B cell (primary cell): ENCODE results near the gene NR4A1. TPM values are rescaled to one million over a fixed set of nuclear protein-coding genes. Genes with fewer than 3 reads are reported as not detected.

ENCODE experiments used
- ATAC-seq: fragments of 200-7000 bp; cut with Tn5 transposase; one replicate; pipeline ENCODE4 v1.10.0; 2021; ENCODE audit warnings: low read depth, mild to moderate bottlenecking, moderate number of reproducible peaks, moderate library complexity
- CTCF ChIA-PET: fragments of 350-600 bp; sonication (Branson Sonifier 250); formaldehyde crosslinking; loops from one replicate; lab custom pipeline; 2021; ENCODE audit warnings: antibody characterized with exemption, inconsistent platforms; lab: Charles Lee
- POLR2A ChIA-PET: fragments of 350-600 bp; sonication (Branson Sonifier 250); formaldehyde crosslinking; loops from one replicate; lab custom pipeline; 2021; ENCODE audit warnings: antibody characterized with exemption; lab: Charles Lee
- DNase-seq: peaks from one replicate; pipeline ENCODE4 v3.0.0; 2013
- H2AFZ ChIP-seq: 2 replicates; pipeline ENCODE4 v1.6.1; 2012; ENCODE audit warnings: mild to moderate bottlenecking, low read depth, low read length; ENCODE audit not compliant: insufficient read depth, poor library complexity, severe bottlenecking
- H3K27ac ChIP-seq, 2 donors: 1 replicate in 1 of 2; 2 replicates in 1 of 2; pipeline ENCODE4 v1.5.1; 2012 to 2013; ENCODE audit warnings: low read length in 2 of 2, mild to moderate bottlenecking in 2 of 2, moderate library complexity in 1 of 2
- H3K27me3 ChIP-seq, 4 experiments: fragments of 200-600 bp in 1 of 4; sonication (generic) in 1 of 4; replicated peaks in 1 of 4; 1 replicate in 2 of 4; 2 replicates in 2 of 4; pipeline versions ENCODE4 v1.6.1 to v1.7.0; 2013 to 2016; ENCODE audit warnings: low read length in 3 of 4, mild to moderate bottlenecking in 2 of 4, mixed read lengths in 1 of 4, moderate library complexity in 1 of 4; ENCODE audit not compliant: insufficient read depth in 4 of 4, control insufficient read depth in 3 of 4; ENCODE audit errors: control extremely low read depth in 1 of 4
- H3K36me3 ChIP-seq, 2 experiments: replicated peaks in 1 of 2; 1 replicate in 1 of 2; 2 replicates in 1 of 2; pipeline versions ENCODE4 v1.6.1 to v1.7.1; 2013; ENCODE audit warnings: low read length in 1 of 2; ENCODE audit not compliant: insufficient read depth in 2 of 2, control insufficient read depth in 1 of 2; ENCODE audit errors: control extremely low read depth in 1 of 2, extremely low read depth in 1 of 2
- H3K4me1 ChIP-seq, 2 donors: fragments of 200-600 bp in 1 of 2; sonication (generic) in 1 of 2; 1 replicate in 1 of 2; 2 replicates in 1 of 2; pipeline versions ENCODE4 v1.5.1 to v1.6.1; 2013 to 2017; ENCODE audit warnings: low read length in 2 of 2; ENCODE audit not compliant: control insufficient read depth in 2 of 2, insufficient read depth in 2 of 2
- H3K4me2 ChIP-seq: replicated peaks from 2 replicates; pipeline ENCODE3; 2012; ENCODE audit warnings: mild to moderate bottlenecking, low read depth, low read length; ENCODE audit not compliant: poor library complexity, severe bottlenecking
- H3K4me3 ChIP-seq, 5 experiments: fragments of 200-600 bp in 1 of 5; sonication (generic) in 1 of 5; 1 replicate in 3 of 5; 2 replicates in 2 of 5; pipeline versions ENCODE4 v1.5.1 to v1.7.0; 2011 to 2016; ENCODE audit warnings: low read length in 4 of 5, mild to moderate bottlenecking in 4 of 5, low read depth in 2 of 5, control low read depth in 1 of 5, moderate library complexity in 1 of 5; ENCODE audit not compliant: insufficient read depth in 1 of 5; ENCODE audit errors: control extremely low read depth in 1 of 5, extremely low read depth in 1 of 5
- H3K79me2 ChIP-seq: fragments of 200-600 bp; sonication (generic); one replicate; pipeline ENCODE4 v1.6.0; 2016; ENCODE audit warnings: low read length; ENCODE audit not compliant: control insufficient read depth, insufficient read depth
- H3K9ac ChIP-seq: fragments of 200-600 bp; sonication (generic); 2 replicates; pipeline ENCODE4 v1.6.1; 2017; ENCODE audit warnings: mild to moderate bottlenecking, low read length, moderate library complexity
- H3K9me3 ChIP-seq, 3 donors: one replicate each; pipeline versions ENCODE4 v1.6.1 to v1.7.1; 2013; ENCODE audit warnings: low read length in 2 of 3; ENCODE audit not compliant: control insufficient read depth in 2 of 3, insufficient read depth in 1 of 3; ENCODE audit errors: control extremely low read depth in 1 of 3
- H4K20me1 ChIP-seq: 2 replicates; pipeline ENCODE4 v1.6.0; 2012; ENCODE audit warnings: mild to moderate bottlenecking, low read length; ENCODE audit not compliant: insufficient read depth, control insufficient read depth, poor library complexity, severe bottlenecking
- H3K27ac Mint-ChIP-seq: one replicate; pipeline ENCODE4 v1.8.0; 2021; ENCODE audit warnings: mixed read lengths
- H3K27me3 Mint-ChIP-seq: one replicate; pipeline ENCODE4 v1.8.0; 2021; ENCODE audit warnings: mixed read lengths
- H3K4me1 Mint-ChIP-seq: one replicate; pipeline ENCODE4 v1.8.0; 2021; ENCODE audit warnings: mixed read lengths
- H3K4me3 Mint-ChIP-seq: one replicate; pipeline ENCODE4 v1.8.0; 2021; ENCODE audit warnings: mixed read lengths
- H3K9me3 Mint-ChIP-seq: one replicate; pipeline ENCODE4 v1.8.0; 2022; ENCODE audit warnings: mixed read lengths; ENCODE audit not compliant: insufficient read depth
- EZH2 ChIP-seq: IDR thresholded peaks from 2 replicates; pipeline ENCODE4 v1.6.1; 2012; ENCODE audit warnings: borderline replicate concordance, low read depth, mild to moderate bottlenecking, moderate library complexity, low read length; ENCODE audit not compliant: insufficient read depth, poor library complexity, severe bottlenecking
- whole genome bisulfite sequencing: methylation state at CpG from one replicate; pipeline ENCODE4 v1.1.5; 2013; ENCODE audit warnings: missing lambda C conversion rate; ENCODE audit not compliant: insufficient coverage; 5-methylcytosine and 5-hydroxymethylcytosine counted together
- intact Hi-C: fragments of 100-400 bp; cut with micrococcal nuclease; formaldehyde crosslinking; loops from one replicate; pipeline ENCODE4 v1.10.0; 2022
- polyA plus RNA-seq: library from polyadenylated mRNA; depleted of rRNA; stranded (reverse); fragments of >200 nt; gene quantifications from 2 replicates; pipeline ENCODE4 v1.2.3, GENCODE V29; 2012
- total RNA-seq, 2 donors: library from RNA; stranded (reverse); fragments of 120-200 nt in 1 of 2; gene quantifications; 1 replicate in 1 of 2; 2 replicates in 1 of 2; pipeline versions ENCODE4 v1.2.3 to v1.2.4, GENCODE V29; 2013 to 2022
- TF ChIP-seq, protein P1 (sequence below): fragments of 200-600 bp; IDR thresholded peaks from one replicate; pipeline ENCODE4 v1.8.0; 2022; ENCODE audit warnings: antibody characterized with exemption, mild to moderate bottlenecking

The NR4A1 gene
- total and polyA plus RNA-seq, 2 donors (not counting 1 experiment from before 2014, with no cell fraction given): 43.2 to 470 TPM

DNA sequence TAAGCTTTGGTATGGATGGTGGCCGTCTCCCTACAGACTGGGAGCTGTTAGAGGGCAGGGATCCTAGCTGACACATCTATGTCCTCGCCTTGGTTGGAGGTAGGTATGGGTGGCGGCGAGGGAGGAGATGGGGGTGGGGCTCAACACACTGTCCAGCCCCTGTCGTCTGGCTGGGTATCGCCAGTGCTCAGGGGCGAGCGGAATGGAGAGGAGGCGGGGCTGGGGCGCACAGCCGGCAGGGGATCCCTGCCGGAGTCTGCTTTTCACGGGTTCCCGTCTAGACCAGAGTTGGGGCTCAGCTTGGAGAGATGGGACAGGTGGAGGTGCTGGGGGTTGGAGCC lies 28.4 kb upstream of the NR4A1 start:
- H3K36me3 ChIP-seq: no peaks in the 10 kb centered on the region
- Mint-ChIP-seq H3K4me3 (peak overlapping the region; percentile 88), H3K9me3 (no peaks in the 10 kb centered on the region), H3K27ac (peak overlapping the region; percentile 56), H3K27me3 (no peaks in the 10 kb centered on the region), H3K4me1 (peaks cover 52% of the 10 kb centered on the region)
- H4K20me1 ChIP-seq: no peaks in the 10 kb centered on the region
- H3K79me2 ChIP-seq: no peaks in the 10 kb centered on the region
- intact Hi-C loops: loop anchor here (1.0 kb wide), 1 partner anchor 17 kb away; the partner anchor contains the start of gene TAMALIN
- no peaks in the 10 kb centered on the region for H3K27me3 ChIP-seq
- peak overlapping the region; percentile 71 for H2AFZ ChIP-seq
- ChIA-PET CTCF (interaction anchor here (1.2 to 32.6 kb wide), 11 partner anchors 9 to 101 kb away, joined by 3 to 1315 read pairs (median 19); partner anchors contain the start of genes ATG101, NR4A1, SMIM41 and TAMALIN), POLR2A (interaction anchor here (0.7 to 4.8 kb wide), 8 partner anchors 10 to 47 kb away, joined by 3 to 28 read pairs (median 6); partner anchors contain the start of genes ATG101 and TAMALIN)
- TF ChIP-seq EZH2: no peak
- H3K4me1 ChIP-seq: peaks cover 35 to 56% of the 10 kb centered on the region in 2 donors
- WGBS: 6% methylated on average over 13 of the region's 14 CpGs
- H3K4me3 ChIP-seq: peak overlapping the region in 4 of 5 experiments; percentile 53 to 77 (median 60)
- ATAC-seq (peak; percentile 4), DNase-seq (no peak)
- H3K9me3 ChIP-seq: no peaks in the 10 kb centered on the region
- H3K27ac ChIP-seq: peak overlapping the region in 1 of 2 donors; percentile 31
- H3K4me2 ChIP-seq: peak overlapping the region; percentile 100
- peak overlapping the region; percentile 74 for H3K9ac ChIP-seq

DNA sequence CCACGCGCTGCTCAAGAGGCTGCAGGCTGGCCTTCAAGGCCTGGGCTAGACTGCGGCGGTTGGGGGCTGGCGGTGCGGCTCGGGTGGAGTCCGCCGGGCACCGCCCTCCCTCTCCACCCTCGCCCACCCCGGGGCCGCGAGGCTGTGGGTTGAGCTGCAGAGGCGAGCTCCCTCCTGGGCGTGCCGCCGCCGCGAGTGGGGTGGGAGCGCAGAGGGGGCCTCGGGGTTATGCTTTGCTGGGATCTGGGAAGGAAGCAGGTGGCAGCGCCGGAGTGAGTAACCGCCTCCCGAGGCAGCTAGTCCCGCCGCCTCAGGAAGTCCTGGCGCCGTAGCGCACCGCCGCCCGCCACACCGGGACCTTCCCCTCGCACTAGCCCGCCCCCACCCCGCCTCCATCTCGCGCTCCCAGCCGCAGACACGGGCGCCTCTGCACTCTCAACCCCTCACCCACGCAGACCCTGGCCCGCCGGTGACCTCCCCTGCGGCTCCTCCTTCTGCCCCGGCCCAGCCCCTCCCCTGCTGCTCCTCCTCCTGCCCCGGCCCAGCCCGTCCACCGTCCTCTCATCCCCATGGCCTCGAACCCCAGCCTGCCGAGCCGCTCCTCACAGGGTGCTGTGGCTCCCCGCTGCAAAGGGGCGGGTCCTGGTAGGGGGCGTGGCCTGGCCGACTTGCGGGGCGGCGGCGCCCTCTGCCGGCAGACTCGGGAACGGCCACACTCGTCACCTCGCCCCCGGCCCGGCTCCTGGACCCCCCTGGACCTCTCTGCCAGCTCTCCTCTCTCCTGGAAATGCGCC lies 27.9 kb upstream of the NR4A1 start:
- POLR2A ChIA-PET: interaction anchor here (0.7 to 4.8 kb wide), 8 partner anchors 10 to 47 kb away, joined by 3 to 28 read pairs (median 6); partner anchors contain the start of genes ATG101 and TAMALIN
- Mint-ChIP-seq H3K4me3 (peak overlapping the region; percentile 88), H3K9me3 (no peaks in the 10 kb centered on the region), H3K4me1 (peaks cover 52% of the 10 kb centered on the region), H3K27me3 (no peaks in the 10 kb centered on the region), H3K27ac (peak overlapping the region; percentile 53)
- Histone ChIP-seq H3K4me3 (peak overlapping the region in 4 of 5 experiments; percentile 53 to 77 (median 60)), H4K20me1 (no peaks in the 10 kb centered on the region), H3K9ac (peak overlapping the region; percentile 74), H3K27me3 (no peaks in the 10 kb centered on the region), H2AFZ (peak overlapping the region; percentile 71), H3K27ac (peak overlapping the region in 1 of 2 donors; percentile 31), H3K4me1 (peaks cover 35 to 56% of the 10 kb centered on the region in 2 donors), H3K36me3 (no peaks in the 10 kb centered on the region), H3K79me2 (no peaks in the 10 kb centered on the region), H3K9me3 (no peaks in the 10 kb centered on the region), H3K4me2 (peak overlapping the region; percentile 100)
- peak; percentile 71 for ATAC-seq
- DNase-seq: peak; percentile 93
- CTCF ChIA-PET: interaction anchor here (0.6 to 32.6 kb wide), 14 partner anchors 9 to 137 kb away, joined by 3 to 1315 read pairs (median 10); partner anchors contain the start of genes ATG101, NR4A1, SMIM41 and TAMALIN
- intact Hi-C loops: loop anchor here (1.0 kb wide), 1 partner anchor 17 kb away; the partner anchor contains the start of gene TAMALIN
- TF ChIP-seq, protein P1, sequence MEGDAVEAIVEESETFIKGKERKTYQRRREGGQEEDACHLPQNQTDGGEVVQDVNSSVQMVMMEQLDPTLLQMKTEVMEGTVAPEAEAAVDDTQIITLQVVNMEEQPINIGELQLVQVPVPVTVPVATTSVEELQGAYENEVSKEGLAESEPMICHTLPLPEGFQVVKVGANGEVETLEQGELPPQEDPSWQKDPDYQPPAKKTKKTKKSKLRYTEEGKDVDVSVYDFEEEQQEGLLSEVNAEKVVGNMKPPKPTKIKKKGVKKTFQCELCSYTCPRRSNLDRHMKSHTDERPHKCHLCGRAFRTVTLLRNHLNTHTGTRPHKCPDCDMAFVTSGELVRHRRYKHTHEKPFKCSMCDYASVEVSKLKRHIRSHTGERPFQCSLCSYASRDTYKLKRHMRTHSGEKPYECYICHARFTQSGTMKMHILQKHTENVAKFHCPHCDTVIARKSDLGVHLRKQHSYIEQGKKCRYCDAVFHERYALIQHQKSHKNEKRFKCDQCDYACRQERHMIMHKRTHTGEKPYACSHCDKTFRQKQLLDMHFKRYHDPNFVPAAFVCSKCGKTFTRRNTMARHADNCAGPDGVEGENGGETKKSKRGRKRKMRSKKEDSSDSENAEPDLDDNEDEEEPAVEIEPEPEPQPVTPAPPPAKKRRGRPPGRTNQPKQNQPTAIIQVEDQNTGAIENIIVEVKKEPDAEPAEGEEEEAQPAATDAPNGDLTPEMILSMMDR: peak; percentile 93
- no peak for TF ChIP-seq EZH2
- under 1% methylated on average over 61 of the region's 70 CpGs for WGBS
